BE2C (cell line): ENCODE data around the gene TSC22D3.

Experiments used
- DNase-seq: peaks from one replicate; pipeline ENCODE4 v3.0.0-alpha.2; 2020
- H3K27me3 ChIP-seq: fragments of 250-450 bp; sonication (Bioruptor Pico); 2 replicates; pipeline ENCODE4 v1.5.1; 2020; ENCODE audit warnings: mild to moderate bottlenecking
- H3K36me3 ChIP-seq: fragments of 250-450 bp; sonication (Bioruptor Pico); 2 replicates; pipeline ENCODE4 v1.5.1; 2020; ENCODE audit warnings: mild to moderate bottlenecking
- H3K4me1 ChIP-seq: fragments of 250-450 bp; sonication (Bioruptor Pico); 2 replicates; pipeline ENCODE4 v1.5.1; 2020
- H3K4me3 ChIP-seq: 2 replicates; pipeline ENCODE4 v1.5.1; 2011; ENCODE audit warnings: low read depth, low read length
- H3K9me3 ChIP-seq: fragments of 250-450 bp; sonication (Bioruptor Pico); 2 replicates; pipeline ENCODE4 v1.5.1; 2020
- CTCF ChIP-seq: IDR thresholded peaks from 2 replicates; pipeline ENCODE4 v1.5.1; 2012; ENCODE audit warnings: mild to moderate bottlenecking, low read depth, low read length

TSC22D3 gene

GRCh38 chrX:107708762-107709161 lies 66.8 kb downstream of the TSC22D3 start:
- no peaks in the 10 kb centered on the region; the same call in 1 of the 2 replicates for H3K36me3 ChIP-seq
- no peak for TF ChIP-seq CTCF
- no peaks in the 10 kb centered on the region for H3K4me1 ChIP-seq
- DNase-seq, result no peak
- no peak overlapping the region for H3K4me3 ChIP-seq
- H3K27me3 ChIP-seq, result no peaks in the 10 kb centered on the region
- H3K9me3 ChIP-seq, result no peaks in the 10 kb centered on the region

GRCh38 chrX:107707866-107708265 lies 67.7 kb downstream of the TSC22D3 start:
- Histone ChIP-seq H3K4me1 (no peaks in the 10 kb centered on the region), H3K9me3 (no peaks in the 10 kb centered on the region), H3K27me3 (no peaks in the 10 kb centered on the region), H3K36me3 (no peaks in the 10 kb centered on the region), H3K4me3 (no peak overlapping the region)
- no peak for DNase-seq
- no peak for TF ChIP-seq CTCF

GRCh38 chrX:107706309-107706708 lies 69.3 kb downstream of the TSC22D3 start:
- DNase-seq, result no peak
- Histone ChIP-seq H3K27me3 (no peaks in the 10 kb centered on the region), H3K4me1 (no peaks in the 10 kb centered on the region), H3K36me3 (no peaks in the 10 kb centered on the region), H3K9me3 (no peaks in the 10 kb centered on the region), H3K4me3 (no peak overlapping the region)
- TF ChIP-seq CTCF, result no peak

- Histone ChIP-seq H3K36me3 (no peaks in the 10 kb centered on the region), H3K4me1 (no peaks in the 10 kb centered on the region), H3K9me3 (no peaks in the 10 kb centered on the region), H3K4me3 (no peak overlapping the region), H3K27me3 (no peaks in the 10 kb centered on the region)
- no peak for DNase-seq
- TF ChIP-seq CTCF, result no peak
Measured at GRCh38 chrX:107704587-107704986, 71.0 kb downstream of the TSC22D3 start.

GRCh38 chrX:107704181-107704580 lies 71.4 kb downstream of the TSC22D3 start:
- Histone ChIP-seq H3K9me3 (no peaks in the 10 kb centered on the region), H3K4me3 (no peak overlapping the region), H3K4me1 (no peaks in the 10 kb centered on the region), H3K36me3 (no peaks in the 10 kb centered on the region), H3K27me3 (no peaks in the 10 kb centered on the region)
- no peak for TF ChIP-seq CTCF
- DNase-seq, result no peak

- no peak for DNase-seq
- Histone ChIP-seq H3K4me1 (no peaks in the 10 kb centered on the region), H3K4me3 (no peak overlapping the region), H3K27me3 (no peaks in the 10 kb centered on the region), H3K36me3 (no peaks in the 10 kb centered on the region), H3K9me3 (no peaks in the 10 kb centered on the region)
- TF ChIP-seq CTCF, result no peak
Measured at GRCh38 chrX:107701493-107702121, 74.0 kb downstream of the TSC22D3 start.
